Measurements from ENCODE around the gene PDCD6IP. TPM values are rescaled to one million over a fixed set of nuclear protein-coding genes. Genes with fewer than 3 reads are reported as not detected.

The PDCD6IP gene
- total RNA-seq, 1 donor from 2014 or later, result 203 TPM

DNA sequence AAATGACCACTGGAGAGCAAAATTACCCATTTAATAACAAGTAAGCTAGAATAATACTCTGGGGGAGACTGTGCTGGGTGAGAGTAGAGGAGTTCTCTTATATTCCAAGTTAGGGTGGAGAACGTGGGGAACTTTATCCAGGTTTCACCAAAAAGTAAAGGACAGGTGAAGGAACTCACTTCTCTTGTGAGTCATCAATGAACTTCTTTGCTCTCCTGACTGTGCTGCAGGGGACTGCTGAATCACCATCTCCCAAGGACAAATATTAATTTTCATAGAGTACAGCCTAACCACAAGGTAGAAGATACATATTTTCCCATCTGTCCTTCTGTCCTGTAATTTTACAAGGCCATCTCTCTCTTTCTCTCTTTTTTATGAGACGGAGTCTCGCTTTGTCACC is 8.3 kb upstream of the PDCD6IP start:
- no peak overlapping the region for H3K27ac Mint-ChIP-seq (ENCODE audit: unreplicated experiment)
- no peaks in the 10 kb centered on the region for H3K27me3 Mint-ChIP-seq (ENCODE audit: low read depth, unreplicated experiment)
- Histone ChIP-seq H3K36me3 (ENCODE audit: insufficient read depth, low read length) (no peaks in the 10 kb centered on the region), H3K27ac (ENCODE audit: low read depth, low read length) (no peak overlapping the region), H3K4me1 (ENCODE audit: insufficient read depth, low read length) (peaks cover 8% of the 10 kb centered on the region), H3K9me3 (ENCODE audit: insufficient read depth, low read depth, low read length) (no peaks in the 10 kb centered on the region), H4K20me1 (ENCODE audit: insufficient read depth, low read length) (no peaks in the 10 kb centered on the region), H3K9ac (ENCODE audit: low read length) (no peak overlapping the region), H3K4me2 (ENCODE audit: low read length) (no peak overlapping the region), H3K27me3 (ENCODE audit: insufficient read depth, low read length) (no peaks in the 10 kb centered on the region), H2AFZ (ENCODE audit: low read depth, low read length) (no peak overlapping the region), H3K4me3 (ENCODE audit: insufficient read depth, low read depth, low read length) (no peak overlapping the region), H3K79me2 (ENCODE audit: insufficient read depth, low read length) (no peaks in the 10 kb centered on the region)
- no peak for FAIRE-seq
- H3K9me3 Mint-ChIP-seq (ENCODE audit: unreplicated experiment), result no peaks in the 10 kb centered on the region
- peaks cover 28% of the 10 kb centered on the region for H3K4me1 Mint-ChIP-seq (ENCODE audit: low read depth, unreplicated experiment)
- DNase-seq (ENCODE audit: low read depth), result no peak
- H3K4me3 Mint-ChIP-seq (ENCODE audit: unreplicated experiment), result no peak overlapping the region
- TF ChIP-seq CTCF (IDR thresholded peaks at IDR 0.05; ENCODE audit: insufficient read depth, low read depth, low read length), result no peak
- no peak for TF ChIP-seq EZH2 (IDR thresholded peaks at IDR 0.05; ENCODE audit: insufficient read depth, low read length)
- H3K36me3 Mint-ChIP-seq (ENCODE audit: low read depth, unreplicated experiment), result peaks cover 4% of the 10 kb centered on the region

GRCh38 chr3:33791477-33792166 is 6.8 kb upstream of the PDCD6IP start:
- Mint-ChIP-seq H3K27ac (ENCODE audit: unreplicated experiment) (no peak overlapping the region), H3K36me3 (ENCODE audit: low read depth, unreplicated experiment) (peaks cover 10% of the 10 kb centered on the region), H3K4me3 (ENCODE audit: unreplicated experiment) (no peak overlapping the region), H3K9me3 (ENCODE audit: unreplicated experiment) (no peaks in the 10 kb centered on the region), H3K27me3 (ENCODE audit: low read depth, unreplicated experiment) (no peaks in the 10 kb centered on the region), H3K4me1 (ENCODE audit: low read depth, unreplicated experiment) (peaks cover 25% of the 10 kb centered on the region)
- Histone ChIP-seq H3K27me3 (ENCODE audit: insufficient read depth, low read length) (no peaks in the 10 kb centered on the region), H3K9ac (ENCODE audit: low read length) (no peak overlapping the region), H4K20me1 (ENCODE audit: insufficient read depth, low read length) (no peaks in the 10 kb centered on the region), H3K4me2 (ENCODE audit: low read length) (no peak overlapping the region), H3K4me1 (ENCODE audit: insufficient read depth, low read length) (peaks cover 5% of the 10 kb centered on the region), H3K9me3 (ENCODE audit: insufficient read depth, low read depth, low read length) (no peaks in the 10 kb centered on the region), H3K36me3 (ENCODE audit: insufficient read depth, low read length) (no peaks in the 10 kb centered on the region), H3K27ac (ENCODE audit: low read depth, low read length) (no peak overlapping the region), H2AFZ (ENCODE audit: low read depth, low read length) (no peak overlapping the region), H3K79me2 (ENCODE audit: insufficient read depth, low read length) (no peaks in the 10 kb centered on the region), H3K4me3 (ENCODE audit: insufficient read depth, low read depth, low read length) (no peak overlapping the region)
- TF ChIP-seq CTCF (IDR thresholded peaks at IDR 0.05; ENCODE audit: insufficient read depth, low read depth, low read length) (no peak), EZH2 (IDR thresholded peaks at IDR 0.05; ENCODE audit: insufficient read depth, low read length) (no peak)
- DNase-seq (ENCODE audit: low read depth), result no peak
- no peak for FAIRE-seq

- H3K27me3 Mint-ChIP-seq (ENCODE audit: low read depth, unreplicated experiment), result no peaks in the 10 kb centered on the region
- no peak for TF ChIP-seq CTCF (IDR thresholded peaks at IDR 0.05; ENCODE audit: insufficient read depth, low read depth, low read length)
- TF ChIP-seq EZH2 (IDR thresholded peaks at IDR 0.05; ENCODE audit: insufficient read depth, low read length), result no peak
- no peak overlapping the region for H3K27ac ChIP-seq (ENCODE audit: low read depth, low read length)
These were observed 6.1 kb upstream of the PDCD6IP start for GRCh38 chr3:33792167-33792892.

More at GRCh38 chr3:33792167-33792892, 6.1 kb upstream of the PDCD6IP start:
- Mint-ChIP-seq H3K4me3 (ENCODE audit: unreplicated experiment) (no peak overlapping the region), H3K27ac (ENCODE audit: unreplicated experiment) (no peak overlapping the region), H3K4me1 (ENCODE audit: low read depth, unreplicated experiment) (peaks cover 18% of the 10 kb centered on the region), H3K36me3 (ENCODE audit: low read depth, unreplicated experiment) (peaks cover 10% of the 10 kb centered on the region), H3K9me3 (ENCODE audit: unreplicated experiment) (no peaks in the 10 kb centered on the region)
- Histone ChIP-seq H3K9me3 (ENCODE audit: insufficient read depth, low read depth, low read length) (no peaks in the 10 kb centered on the region), H3K4me3 (ENCODE audit: insufficient read depth, low read depth, low read length) (no peak overlapping the region), H3K4me1 (ENCODE audit: insufficient read depth, low read length) (peaks cover 2% of the 10 kb centered on the region), H3K9ac (ENCODE audit: low read length) (no peak overlapping the region), H3K4me2 (ENCODE audit: low read length) (no peak overlapping the region), H3K79me2 (ENCODE audit: insufficient read depth, low read length) (peaks cover 3% of the 10 kb centered on the region), H3K36me3 (ENCODE audit: insufficient read depth, low read length) (no peaks in the 10 kb centered on the region), H2AFZ (ENCODE audit: low read depth, low read length) (no peak overlapping the region), H4K20me1 (ENCODE audit: insufficient read depth, low read length) (no peaks in the 10 kb centered on the region), H3K27me3 (ENCODE audit: insufficient read depth, low read length) (no peaks in the 10 kb centered on the region)
- FAIRE-seq (no peak), DNase-seq (ENCODE audit: low read depth) (no peak)

Measured in astrocyte (in vitro differentiated cells and primary cell).